AG08396 (cell line): ENCODE results near the gene CRTC1.

Experiments
- DNase-seq: peaks from one replicate; pipeline ENCODE4 v3.0.0; 2012; ENCODE audit warnings: low spot score, mixed read lengths

The CRTC1 gene

GRCh38 chr19:18683109-18683957, at the start of gene CRTC1:
CRTC1 (plus strand) TSS chr19:18683680; CDS start chr19:18683703, 23 bp downstream.
- peak; percentile 100 for DNase-seq

GRCh38 chr19:18634612-18635297, 48.7 kb upstream of the CRTC1 start:
- DNase-seq, result no peak

GRCh38 chr19:18635831-18636182, 47.7 kb upstream of the CRTC1 start:
- DNase-seq, result no peak

GRCh38 chr19:18636183-18636968, 47.1 kb upstream of the CRTC1 start:
- peak; percentile 99 for DNase-seq

- no peak for DNase-seq
These were observed 46.4 kb upstream of the CRTC1 start, which contains the start of gene KLHL26 for GRCh38 chr19:18636969-18637629. KLHL26 (plus strand) TSS chr19:18637028; CDS start chr19:18637055, 27 bp downstream.

- no peak for DNase-seq
These were observed 45.5 kb upstream of the CRTC1 start for GRCh38 chr19:18637673-18638630.

GRCh38 chr19:18639706-18640243, 43.7 kb upstream of the CRTC1 start:
- DNase-seq, result no peak

- DNase-seq, result no peak
These were observed 39.1 kb upstream of the CRTC1 start for GRCh38 chr19:18644196-18645034.

- DNase-seq, result no peak
These were observed 38.4 kb upstream of the CRTC1 start for GRCh38 chr19:18645035-18645511.

GRCh38 chr19:18646535-18647370, 36.7 kb upstream of the CRTC1 start:
- no peak for DNase-seq

GRCh38 chr19:18647371-18647767, 36.1 kb upstream of the CRTC1 start:
- no peak for DNase-seq

GRCh38 chr19:18647807-18648206, 35.7 kb upstream of the CRTC1 start:
- DNase-seq, result no peak

- no peak for DNase-seq
These were observed 34.5 kb upstream of the CRTC1 start for GRCh38 chr19:18648973-18649315.

- peak; percentile 59 for DNase-seq
These were observed 34.0 kb upstream of the CRTC1 start for GRCh38 chr19:18649371-18650020.

GRCh38 chr19:18650021-18650390, 33.5 kb upstream of the CRTC1 start:
- peak; percentile 64 for DNase-seq

- peak; percentile 89 for DNase-seq
These were observed 32.9 kb upstream of the CRTC1 start for GRCh38 chr19:18650468-18651041.

- no peak for DNase-seq
These were observed 32.2 kb upstream of the CRTC1 start for GRCh38 chr19:18651300-18651699.

- no peak for DNase-seq
These were observed 31.7 kb upstream of the CRTC1 start for GRCh38 chr19:18651733-18652132.
